GM18951 (cell line): ENCODE data around the gene MAP2K5.

ENCODE experiments used
- POLR2A ChIP-seq: IDR thresholded peaks from 4 replicates; pipeline ENCODE4 v1.6.1; 2011; ENCODE audit warnings: mild to moderate bottlenecking; ENCODE audit not compliant: insufficient read length, insufficient read depth; ENCODE audit errors: extremely low read depth
- in situ Hi-C: fragments of 300-500 bp; cut with MboI; formaldehyde crosslinking; loops from one replicate; pipeline ENCODE4 v1.12.0; 2022; ENCODE audit warnings: low sequenced_read_pairs, mixed read lengths, inconsistent platforms; ENCODE audit not compliant: unreplicated experiment

MAP2K5 gene

GRCh38 chr15:67730135-67730534, 187.6 kb downstream of the MAP2K5 start:
- no peak for TF ChIP-seq POLR2A
- in situ Hi-C loops, result no loop called here

- TF ChIP-seq POLR2A, result no peak
- in situ Hi-C loops, result no loop called here
Observed at GRCh38 chr15:67731112-67731721, 188.7 kb downstream of the MAP2K5 start.

GRCh38 chr15:67732164-67732563, 189.7 kb downstream of the MAP2K5 start:
- in situ Hi-C loops, result no loop called here
- TF ChIP-seq POLR2A, result no peak

- TF ChIP-seq POLR2A, result no peak
- in situ Hi-C loops, result no loop called here
Observed at GRCh38 chr15:67732671-67733374, 190.3 kb downstream of the MAP2K5 start.

- in situ Hi-C loops, result no loop called here
- no peak for TF ChIP-seq POLR2A
Observed at GRCh38 chr15:67735896-67736295, 193.4 kb downstream of the MAP2K5 start.

- TF ChIP-seq POLR2A, result no peak
- in situ Hi-C loops, result no loop called here
Observed at GRCh38 chr15:67736810-67737209, 194.3 kb downstream of the MAP2K5 start.

GRCh38 chr15:67738056-67738455, 195.6 kb downstream of the MAP2K5 start:
- in situ Hi-C loops, result no loop called here
- no peak for TF ChIP-seq POLR2A

GRCh38 chr15:67740405-67740804, 197.9 kb downstream of the MAP2K5 start:
- no peak for TF ChIP-seq POLR2A
- in situ Hi-C loops, result no loop called here

GRCh38 chr15:67741308-67741707, 198.8 kb downstream of the MAP2K5 start:
- no peak for TF ChIP-seq POLR2A
- in situ Hi-C loops, result no loop called here

- in situ Hi-C loops, result no loop called here
Observed at GRCh38 chr15:67743558-67743957, 201.1 kb downstream of the MAP2K5 start.

GRCh38 chr15:67744331-67745072, 202.0 kb downstream of the MAP2K5 start:
- TF ChIP-seq POLR2A, result no peak
- in situ Hi-C loops, result no loop called here

More at GRCh38 chr15:67743558-67743957, 201.1 kb downstream of the MAP2K5 start:
- TF ChIP-seq POLR2A, result no peak

GRCh38 chr15:67745073-67746006, 202.8 kb downstream of the MAP2K5 start:
- in situ Hi-C loops, result no loop called here
- TF ChIP-seq POLR2A, result no peak

GRCh38 chr15:67746022-67746421, 203.5 kb downstream of the MAP2K5 start:
- no peak for TF ChIP-seq POLR2A
- in situ Hi-C loops, result no loop called here
